HG03457 (cell line): ENCODE results near the gene RFESD.

Experiments
- ATAC-seq: cut with Tn5 transposase; IDR thresholded peaks from one replicate; pipeline ENCODE4 v1.9.1; 2021; ENCODE audit warnings: moderate number of reproducible peaks; ENCODE audit not compliant: unreplicated experiment

Gene RFESD

DNA sequence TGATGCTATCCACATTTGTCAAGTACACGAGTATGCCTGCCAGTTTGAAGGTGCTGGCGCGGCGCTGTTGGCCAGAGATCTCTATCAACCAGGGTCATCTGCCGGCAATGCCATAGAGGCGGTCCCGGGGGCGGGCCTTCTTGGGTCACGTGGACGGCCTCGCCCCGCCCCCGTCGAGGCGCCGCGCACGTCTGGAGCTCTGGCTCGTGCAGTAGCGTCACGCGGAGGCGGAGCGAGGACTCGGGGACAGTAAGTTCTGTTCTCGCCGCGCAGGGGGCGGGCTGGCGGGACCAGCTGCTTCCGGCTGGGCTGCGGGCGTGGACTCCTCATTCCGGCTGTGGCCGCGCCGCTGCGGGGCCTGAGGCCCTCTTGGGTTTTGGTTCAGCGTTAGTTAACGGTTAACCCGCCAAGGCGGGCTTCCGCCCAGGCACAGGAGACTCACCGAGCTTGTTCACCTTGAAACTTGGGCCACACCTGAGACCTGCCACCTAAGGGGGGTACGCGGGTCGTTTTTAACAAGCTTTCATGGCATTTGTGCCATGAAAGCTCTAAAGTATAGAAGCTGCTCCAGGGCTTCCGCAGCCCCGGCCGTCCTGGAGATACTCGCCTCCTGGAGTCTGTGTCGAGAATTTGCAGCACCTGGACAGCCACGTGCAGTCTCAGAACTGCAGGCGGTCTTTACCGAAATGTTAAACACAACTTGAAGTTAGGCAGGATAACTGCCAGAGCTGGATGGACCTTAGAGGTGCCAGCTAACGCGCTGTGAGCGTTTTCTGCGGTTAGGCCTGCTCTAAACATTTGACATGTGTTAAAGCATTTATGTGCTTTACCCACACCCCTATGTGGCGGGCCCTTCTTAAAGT is at the start of gene RFESD:
RFESD (plus strand) TSS at position 209 of the 863 bp plus-strand sequence. CDS start 5,495 bp downstream, outside the sequence.
- ATAC-seq = peak; percentile 92

DNA sequence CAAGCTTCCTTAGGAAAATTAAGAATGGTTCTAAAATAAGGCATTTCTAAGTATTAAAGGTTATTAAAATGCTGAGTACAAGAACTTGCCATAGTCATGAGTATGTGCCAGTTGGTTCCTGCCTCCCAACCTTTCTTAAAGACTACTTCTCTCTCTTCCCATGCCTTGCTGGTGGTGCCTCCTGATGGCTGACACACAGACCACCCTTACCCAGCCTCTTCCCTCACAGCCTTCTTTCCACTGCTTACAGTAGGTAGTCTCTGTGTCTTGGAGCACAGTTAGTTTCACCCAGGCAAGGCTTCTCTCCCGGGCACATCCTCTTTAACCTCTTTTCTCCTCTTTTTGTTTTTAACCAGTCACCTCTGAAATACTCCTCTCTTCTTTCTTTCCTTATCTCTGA is 47.3 kb upstream of the RFESD start:
- no peak for ATAC-seq

GRCh38 chr5:95600557-95600956 is 46.0 kb upstream of the RFESD start:
- ATAC-seq = no peak

DNA sequence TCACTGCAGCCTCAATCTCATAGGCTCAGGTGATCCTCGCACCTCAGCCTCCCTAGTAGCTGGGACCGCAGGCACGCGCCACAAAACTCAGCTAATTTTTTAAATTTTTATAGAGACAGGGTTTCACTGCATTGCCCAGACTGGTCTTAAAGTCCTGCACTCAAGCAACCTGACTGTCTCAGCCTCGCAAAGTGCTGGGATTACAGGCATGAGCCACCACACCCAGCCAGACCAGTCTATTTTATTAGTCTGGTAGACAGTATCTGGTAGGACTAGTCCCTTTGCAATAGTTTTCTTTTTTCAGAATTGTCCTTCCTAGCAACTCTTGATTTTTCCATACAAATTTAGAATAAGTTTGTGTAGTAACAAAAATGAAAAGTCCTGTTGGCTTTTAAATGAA is 40.8 kb upstream of the RFESD start:
- ATAC-seq = no peak

GRCh38 chr5:95606419-95606818 is 40.2 kb upstream of the RFESD start:
- no peak for ATAC-seq

- ATAC-seq = no peak
Measured at GRCh38 chr5:95609711-95610110, 36.9 kb upstream of the RFESD start.

- ATAC-seq = no peak
Measured at GRCh38 chr5:95610546-95610945, 36.0 kb upstream of the RFESD start.

- no peak for ATAC-seq
Measured at GRCh38 chr5:95611396-95611795, 35.2 kb upstream of the RFESD start.

DNA sequence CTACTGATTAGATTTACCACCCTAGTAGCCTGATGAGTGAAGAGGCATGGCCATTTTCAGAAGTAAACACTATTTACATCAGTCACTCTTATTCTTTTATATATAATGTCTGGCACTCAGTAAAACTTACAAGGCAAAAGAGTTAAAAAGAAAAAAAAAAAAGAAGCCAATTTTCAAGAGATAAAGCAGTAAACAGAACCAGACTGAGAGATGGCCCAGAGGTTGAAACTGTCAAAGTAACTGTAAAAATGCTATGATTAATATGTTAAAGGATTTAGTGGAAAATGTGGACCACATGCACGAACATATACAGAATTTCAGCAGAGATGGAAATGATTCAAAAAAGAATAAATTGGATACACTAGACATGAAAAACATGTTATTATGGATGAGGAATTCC is 33.1 kb upstream of the RFESD start:
- ATAC-seq = no peak

DNA sequence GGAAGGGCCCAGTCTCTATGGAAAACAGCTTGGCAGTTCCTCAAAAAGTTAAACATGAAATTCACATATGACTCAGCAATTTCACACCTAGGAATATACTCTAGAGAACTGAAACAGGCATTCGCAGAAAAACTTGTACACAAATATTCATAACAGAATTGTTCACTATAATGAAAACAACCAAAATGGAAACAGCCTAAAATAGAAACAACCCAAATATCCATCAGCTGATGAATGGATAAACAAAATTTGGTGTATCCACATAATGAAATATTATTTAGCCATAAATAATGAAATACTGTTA is 31.5 kb upstream of the RFESD start:
- ATAC-seq = no peak

- ATAC-seq = no peak
Measured at GRCh38 chr5:95617057-95617456, 29.5 kb upstream of the RFESD start.

- ATAC-seq = no peak
Measured at GRCh38 chr5:95619096-95619495, 27.5 kb upstream of the RFESD start.

DNA sequence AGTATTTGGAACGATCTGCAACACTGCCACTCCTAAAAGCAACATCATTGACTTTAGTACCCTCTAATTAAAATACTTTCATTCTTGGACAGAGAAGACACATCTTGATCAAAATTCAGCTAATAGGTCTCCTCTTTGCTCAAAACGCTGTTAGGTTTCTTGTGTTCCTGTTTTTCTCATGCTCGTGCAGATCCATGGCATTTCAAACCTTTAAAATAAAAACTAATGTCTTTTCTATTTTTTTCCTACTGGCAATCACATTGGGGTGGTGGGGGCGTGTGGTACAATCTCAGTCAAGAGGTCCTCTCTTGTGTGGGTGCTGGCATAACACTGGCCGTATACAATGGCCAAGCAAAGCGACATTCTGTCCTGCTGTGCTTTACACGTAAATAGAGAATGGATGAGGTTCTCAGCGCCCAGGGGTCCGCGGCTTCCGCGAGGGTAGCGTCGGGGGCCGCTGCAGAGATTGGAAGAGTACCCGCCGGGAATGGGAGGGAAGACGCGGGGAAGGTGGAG is 27.0 kb upstream of the RFESD start:
- ATAC-seq = no peak

DNA sequence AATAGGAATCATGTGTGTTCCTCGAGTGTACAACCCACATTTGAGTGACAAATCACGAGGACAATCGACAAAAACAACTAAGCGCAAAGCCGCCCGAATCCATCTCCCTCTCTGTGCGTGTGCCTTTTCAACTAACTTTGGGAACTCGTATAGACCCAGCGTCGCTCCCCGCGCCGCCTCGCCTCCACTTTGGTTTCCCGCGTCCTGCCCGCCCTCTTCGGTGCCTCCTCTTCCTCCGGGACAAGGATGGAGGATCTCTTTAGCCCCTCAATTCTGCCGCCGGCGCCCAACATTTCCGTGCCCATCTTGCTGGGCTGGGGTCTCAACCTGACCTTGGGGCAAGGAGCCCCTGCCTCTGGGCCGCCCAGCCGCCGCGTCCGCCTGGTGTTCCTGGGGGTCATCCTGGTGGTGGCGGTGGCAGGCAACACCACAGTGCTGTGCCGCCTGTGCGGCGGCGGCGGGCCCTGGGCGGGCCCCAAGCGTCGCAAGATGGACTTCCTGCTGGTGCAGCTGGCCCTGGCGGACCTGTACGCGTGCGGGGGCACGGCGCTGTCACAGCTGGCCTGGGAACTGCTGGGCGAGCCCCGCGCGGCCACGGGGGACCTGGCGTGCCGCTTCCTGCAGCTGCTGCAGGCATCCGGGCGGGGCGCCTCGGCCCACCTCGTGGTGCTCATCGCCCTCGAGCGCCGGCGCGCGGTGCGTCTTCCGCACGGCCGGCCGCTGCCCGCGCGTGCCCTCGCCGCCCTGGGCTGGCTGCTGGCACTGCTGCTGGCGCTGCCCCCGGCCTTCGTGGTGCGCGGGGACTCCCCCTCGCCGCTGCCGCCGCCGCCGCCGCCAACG is 26.3 kb upstream of the RFESD start, which contains the start of gene GPR150:
GPR150 (plus strand) TSS at position 58 of the 840 bp plus-strand sequence; CDS start at position 247, 189 bp downstream.
- ATAC-seq = peak; percentile 53

DNA sequence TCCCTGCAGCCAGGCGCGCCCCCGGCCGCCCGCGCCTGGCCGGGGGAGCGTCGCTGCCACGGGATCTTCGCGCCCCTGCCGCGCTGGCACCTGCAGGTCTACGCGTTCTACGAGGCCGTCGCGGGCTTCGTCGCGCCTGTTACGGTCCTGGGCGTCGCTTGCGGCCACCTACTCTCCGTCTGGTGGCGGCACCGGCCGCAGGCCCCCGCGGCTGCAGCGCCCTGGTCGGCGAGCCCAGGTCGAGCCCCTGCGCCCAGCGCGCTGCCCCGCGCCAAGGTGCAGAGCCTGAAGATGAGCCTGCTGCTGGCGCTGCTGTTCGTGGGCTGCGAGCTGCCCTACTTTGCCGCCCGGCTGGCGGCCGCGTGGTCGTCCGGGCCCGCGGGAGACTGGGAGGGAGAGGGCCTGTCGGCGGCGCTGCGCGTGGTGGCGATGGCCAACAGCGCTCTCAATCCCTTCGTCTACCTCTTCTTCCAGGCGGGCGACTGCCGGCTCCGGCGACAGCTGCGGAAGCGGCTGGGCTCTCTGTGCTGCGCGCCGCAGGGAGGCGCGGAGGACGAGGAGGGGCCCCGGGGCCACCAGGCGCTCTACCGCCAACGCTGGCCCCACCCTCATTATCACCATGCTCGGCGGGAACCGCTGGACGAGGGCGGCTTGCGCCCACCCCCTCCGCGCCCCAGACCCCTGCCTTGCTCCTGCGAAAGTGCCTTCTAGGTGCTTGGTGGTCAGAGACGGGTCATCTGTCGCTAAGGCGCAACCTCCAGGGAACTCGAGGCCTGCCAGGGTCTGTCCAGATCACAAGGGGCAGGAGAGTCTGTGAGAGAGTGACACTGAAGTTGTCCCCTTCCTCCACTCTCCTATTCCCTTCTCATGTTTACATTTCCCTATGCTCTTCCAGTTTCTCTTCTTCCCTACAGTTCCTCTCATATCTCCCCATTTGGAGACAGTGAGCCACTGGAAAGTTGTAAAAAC is 25.4 kb upstream of the RFESD start:
- ATAC-seq = peak; percentile 17

DNA sequence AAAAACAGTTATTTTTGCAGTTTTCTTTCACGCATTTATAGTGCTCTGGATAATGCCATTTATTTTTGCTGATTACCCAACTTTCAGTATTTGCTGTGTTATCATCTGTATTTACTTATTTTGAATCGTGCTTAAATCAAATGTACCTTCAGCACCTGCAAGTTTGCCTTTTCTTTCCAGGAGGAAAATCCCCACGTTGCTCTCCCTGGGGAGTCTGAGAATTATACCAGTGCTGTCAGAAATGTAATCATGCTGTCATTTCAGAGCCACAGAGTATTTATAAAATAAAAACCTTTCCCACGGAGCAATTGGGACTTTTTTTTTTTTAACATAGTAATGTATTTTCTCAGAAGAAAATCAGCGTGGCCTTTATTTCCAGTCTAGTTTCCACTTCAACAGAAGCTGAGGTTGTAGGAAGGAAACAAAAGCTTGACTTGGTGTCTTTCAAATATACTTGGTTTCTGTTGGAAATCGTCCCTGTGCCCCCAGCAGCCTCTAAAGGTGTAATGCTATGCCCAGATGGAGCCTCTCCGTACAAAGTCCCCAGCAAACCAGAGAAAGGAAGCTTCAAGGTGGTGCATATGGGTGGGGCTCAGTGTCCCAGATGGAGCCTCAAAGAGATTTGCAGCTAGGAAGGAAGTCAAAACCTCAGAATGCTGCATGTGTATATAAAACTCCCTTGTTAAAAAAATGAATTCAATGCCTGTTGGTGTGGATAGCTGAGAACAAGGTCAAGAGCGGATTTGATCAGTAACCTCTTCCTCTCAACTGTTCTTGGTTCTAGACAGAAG is 24.5 kb upstream of the RFESD start:
- ATAC-seq = no peak

- no peak for ATAC-seq
Measured at GRCh38 chr5:95623706-95624105, 22.9 kb upstream of the RFESD start.

- no peak for ATAC-seq
Measured at GRCh38 chr5:95624368-95624767, 22.2 kb upstream of the RFESD start.

DNA sequence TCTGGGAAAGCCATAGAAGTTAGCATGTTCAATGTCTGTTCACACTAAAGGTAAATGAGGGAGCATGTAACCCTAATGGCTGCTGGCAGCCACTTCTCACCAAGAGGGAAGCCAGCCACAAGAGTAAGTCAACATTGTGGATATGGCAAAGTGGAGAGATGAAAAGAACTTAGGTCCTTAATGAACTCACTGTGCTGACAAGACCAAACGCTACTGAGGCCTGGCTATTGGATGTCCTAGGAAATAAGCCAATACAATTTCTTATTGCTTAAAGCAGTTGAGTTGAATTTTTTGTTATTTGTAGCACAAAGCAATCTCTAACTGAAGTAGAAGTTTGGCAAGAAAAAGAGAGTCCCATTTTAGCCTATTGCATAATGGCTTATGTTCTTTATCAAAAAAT is 19.9 kb upstream of the RFESD start:
- no peak for ATAC-seq
